CD4-positive, alpha-beta T cell treated with Interleukin-17A for 1 hour (primary cell): ENCODE results near the gene LAMA5.

Experiments used
- DNase-seq: peaks from one replicate; pipeline ENCODE4 v3.0.0-alpha.2; 2020

Gene LAMA5

GRCh38 chr20:62310757-62311121, 56.4 kb downstream of the LAMA5 start:
- no peak for DNase-seq

DNA sequence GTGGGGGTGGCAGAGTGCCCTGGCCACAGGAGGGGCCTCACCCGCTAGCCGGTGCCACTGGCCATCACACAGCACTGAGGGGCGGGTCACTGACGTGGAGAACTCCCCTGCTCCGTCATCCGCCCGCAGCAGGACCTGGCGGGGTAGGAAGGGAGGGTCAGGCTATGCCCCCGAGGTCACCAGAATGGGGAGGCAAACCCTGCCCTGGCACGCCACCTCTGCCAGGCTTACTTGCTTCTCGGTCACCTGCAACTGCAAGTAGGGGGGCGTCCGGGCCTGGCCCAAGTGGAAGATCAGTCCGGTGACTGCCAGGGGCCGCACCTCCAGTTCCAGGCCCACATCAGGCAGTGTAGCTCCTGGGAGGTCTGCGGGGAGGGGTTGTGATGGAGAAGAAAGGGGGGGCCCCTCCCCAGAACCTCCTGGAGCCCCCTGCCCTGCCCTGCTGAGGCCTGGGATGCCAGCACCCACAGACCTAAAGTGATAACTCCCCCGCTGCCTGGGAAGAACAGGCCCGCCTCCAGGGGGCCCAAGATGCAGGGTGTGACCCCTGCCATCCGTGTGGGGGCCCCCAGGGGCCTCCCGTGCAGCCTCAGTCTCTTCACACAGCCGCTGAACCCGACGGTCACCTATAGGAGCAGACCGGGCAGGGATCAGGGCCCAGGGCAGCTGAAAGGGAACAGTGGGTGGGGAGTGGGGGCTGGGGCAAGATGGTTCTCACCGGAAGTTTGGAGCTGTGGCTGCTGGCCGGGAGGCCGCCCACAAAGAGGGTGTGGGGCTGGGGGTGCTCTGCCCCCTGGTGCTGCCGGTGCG, 57.0 kb downstream of the LAMA5 start:
- no peak for DNase-seq

- no peak for DNase-seq
These were observed 57.7 kb downstream of the LAMA5 start for GRCh38 chr20:62309198-62309944.

- no peak for DNase-seq
These were observed 58.9 kb downstream of the LAMA5 start for GRCh38 chr20:62308102-62308822.

GRCh38 chr20:62307226-62308101, 59.6 kb downstream of the LAMA5 start:
- no peak for DNase-seq

DNA sequence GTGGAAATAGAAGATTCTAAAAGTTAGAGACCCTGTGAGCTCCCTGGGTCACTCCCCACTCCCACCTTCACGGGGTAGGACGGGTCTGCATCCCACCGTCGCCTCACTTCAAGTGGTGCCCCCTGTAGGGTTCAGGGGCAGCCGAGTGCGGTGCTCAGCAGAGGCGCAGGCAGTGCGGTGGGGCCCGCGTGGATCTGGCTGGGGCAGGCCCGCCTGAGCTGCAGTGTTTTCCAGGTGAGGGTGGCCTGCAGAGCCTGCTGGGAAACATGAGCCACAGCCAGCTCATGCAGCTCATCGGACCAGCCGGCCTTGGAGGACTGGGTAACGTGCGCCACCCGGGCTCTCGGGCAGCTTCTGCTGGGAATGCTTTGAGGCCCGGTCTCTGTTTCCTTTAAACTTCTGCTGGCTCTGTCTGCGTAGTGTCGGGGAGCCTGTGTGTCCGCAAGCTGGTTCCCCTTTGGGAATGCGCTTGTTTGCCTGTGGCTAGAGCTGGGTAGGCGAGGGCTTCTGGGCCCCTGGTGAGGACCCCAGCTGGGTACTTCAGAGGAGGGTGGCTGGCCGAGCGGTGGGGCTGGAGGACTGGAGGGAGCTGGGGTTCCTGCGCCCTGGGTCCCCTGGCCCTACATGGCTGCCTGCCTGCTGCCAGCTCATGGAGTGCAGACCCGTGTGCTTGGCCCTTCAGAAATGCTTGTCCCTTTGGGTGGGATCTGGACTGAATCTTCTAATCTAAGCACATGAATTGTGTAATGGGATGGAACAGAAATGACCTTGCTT, 60.5 kb downstream of the LAMA5 start:
- no peak for DNase-seq

- DNase-seq, result no peak
These were observed 61.2 kb downstream of the LAMA5 start for GRCh38 chr20:62305765-62306413.

GRCh38 chr20:62305149-62305764, 61.9 kb downstream of the LAMA5 start:
- no peak for DNase-seq

- no peak for DNase-seq
These were observed 62.6 kb downstream of the LAMA5 start for GRCh38 chr20:62304331-62305148.

DNA sequence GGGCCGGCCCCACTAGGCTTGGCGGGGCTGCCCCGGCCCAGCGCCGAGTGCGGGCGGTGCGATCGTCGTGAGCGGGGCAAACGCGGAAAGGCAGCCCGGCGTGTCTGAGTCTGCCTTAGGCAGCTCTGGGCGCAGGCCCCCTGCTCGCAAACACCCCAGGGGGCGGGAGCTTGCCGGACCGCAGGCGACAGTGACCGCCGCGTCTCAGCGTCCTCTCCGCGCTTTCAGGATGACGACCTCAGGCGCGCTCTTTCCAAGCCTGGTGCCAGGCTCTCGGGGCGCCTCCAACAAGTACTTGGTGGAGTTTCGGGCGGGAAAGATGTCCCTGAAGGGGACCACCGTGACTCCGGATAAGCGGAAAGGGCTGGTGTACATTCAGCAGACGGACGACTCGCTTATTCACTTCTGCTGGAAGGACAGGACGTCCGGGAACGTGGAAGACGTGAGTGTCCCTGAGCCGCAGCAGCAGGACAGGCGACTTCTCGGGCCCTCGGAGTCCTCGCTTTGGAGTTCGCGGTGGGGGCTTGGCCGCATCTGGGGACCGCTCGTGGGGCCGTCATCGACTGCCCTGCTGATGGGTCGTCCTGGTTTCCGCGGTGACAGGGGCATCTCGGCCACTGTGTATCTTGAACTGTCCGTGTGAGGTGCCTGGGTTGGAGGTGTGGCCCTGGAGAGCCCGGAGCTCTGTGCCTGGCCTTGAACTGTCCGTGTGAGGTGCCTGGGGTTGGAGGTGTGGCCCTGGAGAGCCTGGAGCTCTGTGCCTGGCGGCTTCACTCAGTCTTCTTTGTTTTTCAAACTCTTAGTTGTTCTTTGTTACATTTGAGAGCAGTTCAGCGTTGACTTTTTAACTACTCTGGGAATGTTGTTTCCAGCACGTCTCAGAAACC, 63.5 kb downstream of the LAMA5 start:
- DNase-seq, result peak; percentile 7

GRCh38 chr20:62303062-62303339, 64.1 kb downstream of the LAMA5 start:
- DNase-seq, result no peak

GRCh38 chr20:62302341-62303061, 64.6 kb downstream of the LAMA5 start, which contains the start of gene ADRM1:
Gene ADRM1 (plus strand): TSS chr20:62302997. CDS start chr20:62303569, 572 bp downstream.
- DNase-seq, result peak; percentile 96

- peak; percentile 90 for DNase-seq
These were observed 65.3 kb downstream of the LAMA5 start for GRCh38 chr20:62301773-62302340.

DNA sequence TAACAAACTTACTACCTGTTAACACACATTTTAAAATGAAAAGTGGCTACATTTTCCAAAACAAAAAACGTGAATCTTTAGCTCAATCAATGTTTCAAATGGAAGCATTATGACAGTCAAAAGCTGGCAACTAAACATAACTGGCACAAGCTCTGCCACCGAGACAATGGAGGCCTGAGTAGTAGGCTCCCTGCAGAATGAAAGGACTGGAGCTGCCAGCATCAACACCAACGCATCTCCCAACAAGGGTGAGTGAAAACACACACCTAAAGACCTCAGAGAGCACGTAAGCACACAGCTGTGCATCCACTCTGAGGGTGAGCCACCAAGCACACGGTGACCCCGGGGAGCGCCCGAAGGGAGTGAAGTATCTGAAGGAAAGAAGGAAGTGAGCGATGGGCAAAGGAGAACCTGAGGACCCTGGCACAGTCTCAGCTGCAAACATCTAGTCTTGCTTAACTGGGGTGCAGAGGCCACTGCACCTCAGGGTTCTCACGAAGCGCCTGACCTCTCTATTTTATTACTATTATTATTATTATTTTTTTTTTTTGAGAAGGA, 65.9 kb downstream of the LAMA5 start:
- no peak for DNase-seq

DNA sequence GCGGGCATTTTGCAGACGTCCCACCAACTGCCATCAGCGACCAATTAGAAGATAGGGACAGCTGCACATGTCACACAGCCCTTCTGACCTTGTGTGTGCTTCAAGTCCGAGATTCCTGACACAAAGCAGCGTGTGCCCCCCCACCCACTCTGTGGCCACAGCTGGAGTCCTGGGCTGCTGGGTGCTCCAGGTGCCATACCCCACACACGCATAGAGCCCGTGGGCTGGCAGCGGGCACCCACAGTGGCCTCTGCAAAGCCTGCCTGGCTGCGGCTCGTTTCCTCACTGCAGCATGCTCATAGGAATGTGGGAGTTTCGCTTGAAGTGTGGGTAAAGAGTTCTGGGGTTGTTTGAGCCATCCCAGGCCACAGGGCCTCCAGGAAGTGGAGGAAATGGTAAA, 66.8 kb downstream of the LAMA5 start:
- no peak for DNase-seq

DNA sequence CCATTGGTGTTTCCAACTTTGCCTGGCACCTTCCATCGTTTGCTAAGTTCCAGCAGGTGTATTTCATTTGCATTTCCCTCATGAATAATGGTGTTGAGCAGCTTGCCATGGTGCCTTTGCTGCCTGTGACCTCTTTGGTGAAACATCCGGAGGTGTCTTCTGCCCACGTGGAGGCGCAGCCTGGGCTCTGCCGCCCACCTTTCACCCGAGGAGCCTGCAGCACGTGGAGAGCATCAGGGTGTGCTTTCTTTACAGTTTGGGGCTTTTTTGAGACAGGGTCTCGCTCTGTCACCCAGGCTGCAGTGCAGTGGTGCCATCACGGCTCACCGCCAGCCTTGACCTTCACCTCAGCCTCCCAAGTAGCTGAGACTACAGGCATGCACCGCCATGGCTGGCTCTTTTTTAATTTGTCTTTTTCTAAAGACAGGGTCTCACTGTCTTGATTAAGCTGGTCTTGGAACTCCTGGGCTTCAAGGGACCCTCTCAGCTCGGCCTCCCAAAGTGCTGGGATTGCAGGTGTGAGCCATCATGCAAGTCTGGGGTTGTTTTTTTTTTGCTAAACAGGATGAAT, 67.4 kb downstream of the LAMA5 start:
- DNase-seq, result no peak

GRCh38 chr20:62298577-62299249, 68.4 kb downstream of the LAMA5 start:
- DNase-seq, result no peak
